GM21619 (cell line): ENCODE data around the gene MYH7B.

Experiments used
- ATAC-seq: cut with Tn5 transposase; IDR thresholded peaks from one replicate; pipeline ENCODE4 v1.9.1; 2021; ENCODE audit not compliant: unreplicated experiment

MYH7B gene

GRCh38 chr20:34971561-34972235 lies 16.0 kb downstream of the MYH7B start:
- no peak for ATAC-seq

- ATAC-seq = no peak
Measured at GRCh38 chr20:34974246-34974645, 18.6 kb downstream of the MYH7B start.

- ATAC-seq = no peak
Measured at GRCh38 chr20:34976286-34976685, 20.6 kb downstream of the MYH7B start.

GRCh38 chr20:34977365-34978091 lies 21.9 kb downstream of the MYH7B start:
- ATAC-seq = no peak

- no peak for ATAC-seq
Measured at GRCh38 chr20:34978092-34978744, 22.6 kb downstream of the MYH7B start.

- ATAC-seq = no peak
Measured at GRCh38 chr20:34979366-34980153, 23.9 kb downstream of the MYH7B start.

- no peak for ATAC-seq
Measured at GRCh38 chr20:34980543-34981233, 25.0 kb downstream of the MYH7B start.

GRCh38 chr20:34982270-34983088 lies 26.8 kb downstream of the MYH7B start:
- ATAC-seq = no peak

GRCh38 chr20:34983089-34983820 lies 27.6 kb downstream of the MYH7B start:
- ATAC-seq = no peak

- no peak for ATAC-seq
Measured at GRCh38 chr20:34983995-34984735, 28.5 kb downstream of the MYH7B start.

- ATAC-seq = no peak
Measured at GRCh38 chr20:34984756-34985261, 29.1 kb downstream of the MYH7B start.

GRCh38 chr20:34985461-34986310 lies 30.0 kb downstream of the MYH7B start:
- no peak for ATAC-seq

GRCh38 chr20:34986311-34987287 lies 30.9 kb downstream of the MYH7B start:
- no peak for ATAC-seq

GRCh38 chr20:34987288-34988190 lies 31.9 kb downstream of the MYH7B start:
- ATAC-seq = no peak

- no peak for ATAC-seq
Measured at GRCh38 chr20:34988191-34988540, 32.5 kb downstream of the MYH7B start.
